HG03558 (cell line): Measurements from ENCODE around the gene CD244.
A peak's percentile ranks its signal among the peaks of the same experiment; 100 is the strongest.

Source experiments
- ATAC-seq: cut with Tn5 transposase; IDR thresholded peaks from one replicate; pipeline ENCODE4 v1.9.1; 2021; ENCODE audit warnings: moderate number of reproducible peaks; ENCODE audit not compliant: unreplicated experiment; ENCODE audit errors: extremely low read depth

CD244 gene

GRCh38 chr1:160819186-160819585 lies 43.5 kb downstream of the CD244 start:
- ATAC-seq: no peak

- ATAC-seq: no peak
Measured at GRCh38 chr1:160818207-160818937, 44.3 kb downstream of the CD244 start.

GRCh38 chr1:160814856-160815255 lies 47.8 kb downstream of the CD244 start:
- ATAC-seq: no peak

- ATAC-seq: no peak
Measured at GRCh38 chr1:160814316-160814715, 48.4 kb downstream of the CD244 start.

- ATAC-seq: no peak
Measured at GRCh38 chr1:160813215-160813614, 49.5 kb downstream of the CD244 start.

GRCh38 chr1:160811147-160811546 lies 51.5 kb downstream of the CD244 start:
- ATAC-seq: no peak

GRCh38 chr1:160810486-160810885 lies 52.2 kb downstream of the CD244 start:
- no peak for ATAC-seq

GRCh38 chr1:160808289-160808688 lies 54.4 kb downstream of the CD244 start:
- no peak for ATAC-seq

- ATAC-seq: no peak
Measured at GRCh38 chr1:160807738-160808137, 54.9 kb downstream of the CD244 start.

- no peak for ATAC-seq
Measured at GRCh38 chr1:160807247-160807646, 55.4 kb downstream of the CD244 start.

GRCh38 chr1:160806784-160807183 lies 55.9 kb downstream of the CD244 start:
- no peak for ATAC-seq

GRCh38 chr1:160806109-160806665 lies 56.5 kb downstream of the CD244 start:
- ATAC-seq: no peak

- no peak for ATAC-seq
Measured at GRCh38 chr1:160801836-160802580, 60.7 kb downstream of the CD244 start.

- ATAC-seq: no peak
Measured at GRCh38 chr1:160800645-160801408, 61.9 kb downstream of the CD244 start.

- ATAC-seq: no peak
Measured at GRCh38 chr1:160800142-160800541, 62.5 kb downstream of the CD244 start.

- no peak for ATAC-seq
Measured at GRCh38 chr1:160799641-160800040, 63.0 kb downstream of the CD244 start.

GRCh38 chr1:160798439-160798838 lies 64.2 kb downstream of the CD244 start:
- no peak for ATAC-seq

GRCh38 chr1:160797861-160798273 lies 64.8 kb downstream of the CD244 start:
- ATAC-seq: no peak

GRCh38 chr1:160797271-160797709 lies 65.4 kb downstream of the CD244 start:
- no peak for ATAC-seq

- ATAC-seq: peak; percentile 58
Measured at GRCh38 chr1:160795951-160796383, 66.7 kb downstream of the CD244 start, which contains the start of gene LY9. Gene LY9, plus strand, starts transcription at chr1:160796174. Its CDS starts 14 bp downstream, at chr1:160796188.
